CD4-positive, alpha-beta T cell (primary cell): ENCODE results near the gene SPSB1. TPM values are rescaled to one million over a fixed set of nuclear protein-coding genes. Genes with fewer than 3 reads are reported as not detected.

Experiments used
- ATAC-seq: fragments of 200-7000 bp; cut with Tn5 transposase; one replicate; pipeline ENCODE4 v1.10.0; 2022; ENCODE audit warnings: mild to moderate bottlenecking; ENCODE audit not compliant: poor library complexity
- CTCF ChIA-PET: fragments of 350-600 bp; sonication (Branson Sonifier 250); formaldehyde crosslinking; loops from one replicate; lab custom pipeline; 2021; ENCODE audit warnings: antibody characterized with exemption, inconsistent platforms; lab: Charles Lee
- POLR2A ChIA-PET: fragments of 350-600 bp; sonication (Branson Sonifier 250); formaldehyde crosslinking; loops from one replicate; lab custom pipeline; 2021; ENCODE audit warnings: antibody characterized with exemption, inconsistent platforms; lab: Charles Lee
- DNase-seq, 14 experiments: peaks; one replicate each; pipeline ENCODE4 v3.0.0-alpha.2; 2013 to 2020; ENCODE audit warnings: mixed read lengths in 2 of 14
- H3K27ac ChIP-seq, 2 donors: one replicate each; pipeline versions ENCODE4 v1.5.1 to v1.7.0; 2013; ENCODE audit warnings: low read length in 2 of 2, low read depth in 1 of 2, mild to moderate bottlenecking in 1 of 2
- H3K27me3 ChIP-seq, 2 experiments: 1 replicate in 1 of 2; 2 replicates in 1 of 2; pipeline versions ENCODE4 v1.6.1 to v1.7.0; 2013; ENCODE audit warnings: low read length in 2 of 2, control low read depth in 1 of 2, mild to moderate bottlenecking in 1 of 2, moderate library complexity in 1 of 2; ENCODE audit not compliant: insufficient read depth in 2 of 2, control insufficient read depth in 1 of 2
- H3K36me3 ChIP-seq: one replicate; pipeline ENCODE4 v1.6.1; 2013; ENCODE audit warnings: low read length, control low read depth; ENCODE audit not compliant: insufficient read depth
- H3K4me1 ChIP-seq: one replicate; pipeline ENCODE4 v1.6.1; 2013; ENCODE audit warnings: low read length, control low read depth; ENCODE audit not compliant: insufficient read depth
- H3K4me3 ChIP-seq: one replicate; pipeline ENCODE4 v1.5.1; 2013; ENCODE audit warnings: mild to moderate bottlenecking, low read length, moderate library complexity
- H3K9me3 ChIP-seq, 2 experiments: 1 replicate in 1 of 2; 2 replicates in 1 of 2; pipeline versions ENCODE4 v1.6.1 to v1.7.0; 2013; ENCODE audit warnings: low read length in 2 of 2, mild to moderate bottlenecking in 2 of 2, control low read depth in 1 of 2, moderate library complexity in 1 of 2; ENCODE audit not compliant: control insufficient read depth in 1 of 2, insufficient read depth in 1 of 2
- H3K27ac Mint-ChIP-seq: one replicate; pipeline ENCODE4 v1.8.0; 2020; ENCODE audit warnings: mixed read lengths
- H3K27me3 Mint-ChIP-seq: one replicate; pipeline ENCODE4 v1.8.0; 2021; ENCODE audit warnings: mixed read lengths
- H3K36me3 Mint-ChIP-seq: one replicate; pipeline ENCODE4 v1.8.0; 2021; ENCODE audit warnings: low read depth, mixed read lengths
- H3K4me1 Mint-ChIP-seq: one replicate; pipeline ENCODE4 v1.8.0; 2021; ENCODE audit warnings: low read depth, mixed read lengths
- H3K4me3 Mint-ChIP-seq: one replicate; pipeline ENCODE4 v1.8.0; 2020; ENCODE audit warnings: mild to moderate bottlenecking, mixed read lengths
- H3K9me3 Mint-ChIP-seq: one replicate; pipeline ENCODE4 v1.8.0; 2020; ENCODE audit warnings: mixed read lengths
- CTCF ChIP-seq: fragments of 200-600 bp; IDR thresholded peaks from one replicate; pipeline ENCODE4 v1.8.0; 2022; ENCODE audit warnings: antibody characterized with exemption, mild to moderate bottlenecking
- intact Hi-C, 2 experiments: fragments of 100-400 bp; cut with DNase I in 1 of 2; cut with micrococcal nuclease in 1 of 2; formaldehyde crosslinking; loops; one replicate each; pipeline versions ENCODE4 v1.15.1 to v1.9.0; 2023 to 2025; cut with DNase I, micrococcal nuclease
- total RNA-seq, 174 experiments: library from RNA in 2 of 174; stranded (reverse) in 2 of 174; gene quantifications; one replicate each; pipeline ENCODE4 v1.2.3 and lab custom pipeline; 2021 to 2026

SPSB1 gene
- total RNA-seq, 2 experiments from 2014 or later, result 1.9 to 2.3 TPM

DNA sequence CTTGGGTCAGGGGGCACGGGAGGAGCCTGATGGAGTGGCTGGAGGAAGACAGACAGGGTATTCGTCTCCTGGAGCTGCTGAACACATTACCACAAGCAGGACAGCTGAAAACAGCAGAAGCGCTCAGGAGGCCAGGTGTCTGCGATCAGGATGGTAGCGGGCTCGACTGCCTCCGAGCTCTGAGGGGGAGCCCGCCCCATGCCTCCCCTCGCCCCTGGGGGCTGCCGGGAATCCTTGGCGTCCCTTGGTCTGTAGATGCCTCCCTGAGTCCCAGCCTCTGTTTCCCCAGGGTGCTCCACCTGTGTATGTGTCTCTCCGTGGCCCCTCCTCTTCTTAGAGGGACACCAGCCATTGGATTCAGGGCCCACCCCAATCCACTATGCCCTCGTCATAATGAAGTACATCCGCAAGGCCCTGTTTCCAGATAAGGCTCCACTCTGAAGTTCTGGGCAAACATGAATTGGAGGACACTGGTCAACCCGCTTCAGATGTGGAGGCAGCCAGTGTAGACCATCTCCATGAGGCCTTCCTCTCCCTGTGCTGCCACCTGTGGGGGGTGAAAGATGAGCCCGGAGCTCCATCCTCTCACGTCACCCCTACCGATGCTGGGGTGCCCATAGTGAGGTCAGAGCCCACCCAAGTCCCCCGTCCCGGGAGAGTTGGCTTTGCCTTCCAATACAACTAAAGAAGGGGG lies 67.8 kb downstream of the SPSB1 start:
- peaks cover 2% of the 10 kb centered on the region for H3K4me1 ChIP-seq
- no peak for TF ChIP-seq CTCF
- DNase-seq (no peak), ATAC-seq (no peak)
- intact Hi-C loops, result loop anchor here in 1 of 2 experiments (5.0 kb wide), 1 partner anchor 48 kb away; no protein-coding TSS in a partner anchor
- no peaks in the 10 kb centered on the region for H3K9me3 ChIP-seq
- Mint-ChIP-seq H3K27me3 (no peaks in the 10 kb centered on the region), H3K9me3 (no peaks in the 10 kb centered on the region), H3K36me3 (peaks cover 12% of the 10 kb centered on the region), H3K4me3 (no peak overlapping the region), H3K4me1 (no peaks in the 10 kb centered on the region), H3K27ac (no peak overlapping the region)
- H3K4me3 ChIP-seq, result no peak overlapping the region
- no peak overlapping the region for H3K27ac ChIP-seq
- POLR2A ChIA-PET, result no interaction called here
- H3K36me3 ChIP-seq, result peaks cover 19% of the 10 kb centered on the region
- no peaks in the 10 kb centered on the region for H3K27me3 ChIP-seq
- CTCF ChIA-PET, result no interaction called here

GRCh38 chr1:9361630-9362260 lies 69.1 kb downstream of the SPSB1 start:
- no peak for TF ChIP-seq CTCF
- Histone ChIP-seq H3K27ac (no peak overlapping the region), H3K4me3 (no peak overlapping the region), H3K36me3 (peaks cover 10% of the 10 kb centered on the region), H3K27me3 (no peaks in the 10 kb centered on the region), H3K4me1 (peaks cover 2% of the 10 kb centered on the region), H3K9me3 (no peaks in the 10 kb centered on the region)
- ChIA-PET POLR2A (no interaction called here), CTCF (no interaction called here)
- H3K4me1 Mint-ChIP-seq, result no peaks in the 10 kb centered on the region
- intact Hi-C loops, result loop anchor here in 1 of 2 experiments (5.0 kb wide), 1 partner anchor 49 kb away; no protein-coding TSS in a partner anchor
- H3K36me3 Mint-ChIP-seq, result peaks cover 6% of the 10 kb centered on the region
- H3K4me3 Mint-ChIP-seq, result no peak overlapping the region
- no peaks in the 10 kb centered on the region for H3K27me3 Mint-ChIP-seq
- no peak overlapping the region for H3K27ac Mint-ChIP-seq
- ATAC-seq (no peak), DNase-seq (no peak)
- H3K9me3 Mint-ChIP-seq, result no peaks in the 10 kb centered on the region

- Histone ChIP-seq H3K27ac (no peak overlapping the region), H3K9me3 (no peaks in the 10 kb centered on the region), H3K4me1 (peaks cover 2% of the 10 kb centered on the region), H3K36me3 (peaks cover 10% of the 10 kb centered on the region), H3K4me3 (no peak overlapping the region), H3K27me3 (no peaks in the 10 kb centered on the region)
- Mint-ChIP-seq H3K27ac (no peak overlapping the region), H3K36me3 (no peaks in the 10 kb centered on the region), H3K9me3 (no peaks in the 10 kb centered on the region), H3K4me1 (no peaks in the 10 kb centered on the region), H3K27me3 (no peaks in the 10 kb centered on the region), H3K4me3 (no peak overlapping the region)
- DNase-seq, result no peak
- ChIA-PET POLR2A (no interaction called here), CTCF (no interaction called here)
- intact Hi-C loops, result loop anchor here in 1 of 2 experiments (5.0 kb wide), 1 partner anchor 50 kb away; no protein-coding TSS in a partner anchor
- no peak for TF ChIP-seq CTCF
- no peak for ATAC-seq
Measured at GRCh38 chr1:9362488-9362887, 69.8 kb downstream of the SPSB1 start.
